Stimulated activated CD8-positive, alpha-beta memory T cell treated with anti-CD3 and anti-CD28 coated beads, Interleukin-15, amount 100 ng/mL, for 1 hour (primary cell): Measurements from ENCODE around the gene ADARB2.
A peak's percentile ranks its signal among the peaks of the same experiment; 100 is the strongest.
"Not testable (repeated sequence)": the region's sequence is repeated elsewhere in the genome, so short reads cannot be mapped to it uniquely, and the experiment has no call there.

Experiments used
- DNase-seq: peaks from one replicate; pipeline ENCODE4 v3.0.0-alpha.2; 2020; ENCODE audit warnings: low read depth

ADARB2 gene

DNA sequence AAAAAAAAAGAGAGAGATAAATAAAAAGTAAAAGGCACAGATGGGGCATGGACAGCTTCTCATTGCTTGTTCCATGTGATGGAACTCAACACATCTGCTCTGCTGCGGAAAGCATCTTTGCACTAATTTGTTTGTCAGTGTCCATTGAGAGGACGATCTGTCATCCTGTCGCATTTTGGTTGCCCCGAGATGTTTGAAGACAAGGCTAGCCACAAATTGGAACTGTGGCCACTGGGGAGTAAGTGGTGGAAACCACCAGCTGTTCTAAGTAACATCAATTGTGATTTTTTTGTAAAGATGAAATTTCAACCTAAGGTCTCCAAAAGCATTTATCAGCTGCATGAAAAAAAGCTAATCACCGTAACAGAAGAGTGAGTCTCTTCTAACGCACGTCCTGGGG, 312.7 kb downstream of the ADARB2 start:
- no peak for DNase-seq

DNA sequence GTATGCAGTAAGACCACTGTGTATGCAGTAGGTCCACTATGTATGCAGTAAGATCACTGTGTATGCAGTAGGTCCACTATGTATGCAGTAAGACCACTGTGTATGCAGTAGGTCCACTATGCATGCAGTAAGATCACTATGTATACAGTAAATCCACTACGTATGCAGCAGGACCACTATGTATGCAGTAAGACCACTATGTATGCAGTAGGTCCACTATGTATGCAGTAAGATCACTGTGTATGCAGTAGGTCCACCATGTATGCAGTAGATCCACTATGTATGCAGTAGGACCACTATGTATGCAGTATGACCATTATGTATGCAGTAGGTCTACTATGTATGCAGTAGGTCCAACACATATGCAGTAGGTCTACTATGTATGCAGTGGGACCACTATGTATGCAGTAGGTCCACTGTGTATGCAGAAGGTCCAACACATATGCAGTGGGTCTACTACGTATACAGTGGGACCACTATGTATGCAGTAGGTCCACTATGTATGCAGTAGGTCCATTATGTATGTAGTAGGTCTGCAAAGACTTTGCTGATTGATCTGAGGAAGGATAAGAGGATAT, 313.6 kb downstream of the ADARB2 start:
- no peak for DNase-seq

DNA sequence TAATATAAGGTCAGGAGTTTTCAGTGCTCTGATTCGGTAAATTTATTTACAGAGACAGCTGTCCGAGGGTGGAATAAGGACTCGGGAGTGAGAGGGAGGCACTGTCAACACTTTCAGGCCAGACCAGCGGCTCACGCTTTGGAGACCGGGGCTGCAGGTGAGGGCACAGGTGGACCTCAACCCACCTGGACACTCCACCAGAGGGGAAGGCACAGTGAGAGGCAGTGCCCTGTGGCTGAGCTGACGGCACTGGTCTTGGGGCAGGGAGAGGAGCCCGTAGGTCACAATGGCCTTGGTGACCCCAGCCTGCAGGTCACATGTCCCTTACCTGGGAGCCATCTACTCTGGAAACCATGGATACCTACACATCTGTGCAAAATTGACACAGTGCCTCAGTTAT, 315.1 kb downstream of the ADARB2 start:
- no peak for DNase-seq

DNA sequence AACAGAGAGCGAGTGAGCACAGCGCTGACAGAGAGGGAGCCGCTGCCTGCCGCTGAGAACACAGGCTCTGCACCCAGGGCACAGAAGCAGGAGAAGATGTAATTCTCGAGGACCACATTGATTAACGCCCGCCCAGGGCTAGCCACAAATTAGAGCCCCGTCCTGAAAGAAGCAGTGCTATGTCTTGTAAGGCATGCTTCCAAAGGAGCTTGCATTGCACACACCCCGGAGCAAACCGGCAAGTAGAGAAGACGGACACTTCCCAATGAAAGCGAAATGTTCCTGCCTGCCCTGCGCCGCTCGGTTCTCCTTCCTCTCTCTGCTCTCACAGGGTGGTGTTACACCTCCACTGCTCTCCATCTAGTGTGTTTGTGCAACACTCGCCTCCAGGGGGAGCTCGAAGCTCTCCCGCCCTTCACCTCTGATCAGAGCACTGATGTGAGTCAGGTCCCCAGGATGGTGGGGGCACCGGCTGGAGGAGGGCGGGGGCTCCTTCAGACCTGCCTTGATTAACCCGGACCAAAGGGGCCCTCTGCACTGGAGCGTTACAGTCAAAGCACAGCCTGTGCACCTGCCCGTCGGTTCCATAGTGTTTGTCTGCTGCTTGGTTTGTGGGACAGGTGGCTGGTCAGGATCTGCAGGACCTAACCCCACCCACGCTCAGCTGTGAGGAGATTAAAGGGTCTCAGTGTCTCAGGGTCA, 316.5 kb downstream of the ADARB2 start:
- DNase-seq: peak; percentile 4

DNA sequence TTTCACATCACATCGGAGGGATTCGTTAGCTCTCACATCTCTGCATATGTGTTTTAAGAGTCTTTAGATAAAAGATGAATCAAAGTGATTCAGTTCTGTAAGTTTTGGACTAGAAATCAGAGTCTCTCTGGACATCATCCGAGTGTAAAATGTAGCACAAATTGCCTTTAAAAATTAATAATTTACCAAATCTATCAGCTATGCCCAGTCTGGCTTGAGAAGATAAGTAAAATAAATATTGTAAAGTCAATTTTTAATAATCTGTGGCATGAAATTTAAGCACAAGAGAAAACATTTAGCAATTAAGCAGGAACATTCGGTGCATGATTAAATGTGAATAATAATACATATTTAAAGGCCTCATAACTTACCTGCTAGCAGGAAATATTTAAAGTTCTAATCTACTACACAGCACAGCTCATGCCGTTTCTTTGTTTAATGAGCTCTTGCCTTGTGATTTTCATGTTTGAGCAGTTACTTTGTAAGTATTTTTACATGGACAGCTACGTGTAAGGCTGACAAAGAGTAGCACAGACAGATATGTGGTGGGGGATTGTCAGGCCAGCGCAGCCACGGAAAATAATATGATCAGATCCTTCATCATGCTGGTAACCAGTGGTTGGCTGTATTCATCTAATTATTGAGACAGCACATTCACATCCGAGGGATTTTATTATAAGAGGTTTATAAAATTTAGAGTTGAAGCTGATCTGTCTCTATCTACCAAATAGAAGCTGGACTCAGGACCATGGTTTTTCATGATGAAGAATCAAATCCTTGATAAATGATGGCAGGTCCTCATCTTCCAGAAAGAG, 317.3 kb downstream of the ADARB2 start:
- no peak for DNase-seq

DNA sequence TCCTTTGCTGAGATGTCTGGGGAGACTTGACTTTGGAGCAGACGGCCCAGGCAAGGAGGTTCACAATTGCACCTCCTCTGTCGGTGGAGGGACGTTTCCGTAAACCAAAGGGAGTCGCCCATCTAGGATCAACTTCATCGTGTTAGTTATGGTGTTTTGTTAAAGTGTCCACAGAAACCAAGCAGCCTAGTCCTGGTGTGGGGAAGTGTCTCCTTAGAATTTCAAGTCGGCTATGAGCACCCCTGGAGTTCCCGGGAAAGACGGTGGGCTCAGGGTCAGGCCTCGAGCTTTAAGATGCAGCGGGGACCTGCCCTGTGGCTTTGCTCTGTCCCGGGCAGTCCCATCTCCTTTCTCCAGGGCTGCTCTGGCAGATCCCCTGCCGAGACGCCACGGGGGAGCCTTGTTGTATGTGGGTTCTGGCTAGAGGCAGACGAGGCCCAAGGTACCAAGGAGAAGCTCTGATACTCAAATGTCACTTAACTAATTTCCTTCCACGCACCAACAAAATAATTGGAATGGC, 319.2 kb downstream of the ADARB2 start:
- DNase-seq: no peak

DNA sequence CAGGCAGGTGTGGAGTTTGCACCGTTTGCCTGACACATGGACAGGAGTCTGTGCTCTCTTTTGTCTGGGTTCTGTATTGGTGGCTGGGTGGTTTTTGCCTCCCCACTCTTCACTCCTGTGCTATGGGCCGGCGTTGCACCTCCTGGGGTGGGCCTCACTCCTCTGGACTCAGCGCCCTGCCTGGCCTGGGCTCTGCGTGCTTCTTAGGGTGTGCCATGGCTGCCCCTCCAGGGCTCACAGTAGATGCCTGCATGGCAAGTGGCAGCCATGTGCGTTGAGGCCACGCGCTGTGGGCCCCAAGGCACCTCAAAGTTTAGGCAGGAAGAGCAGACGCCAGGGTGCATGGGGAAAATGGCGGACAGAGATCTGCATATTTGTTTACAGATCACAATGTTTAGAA, 319.8 kb downstream of the ADARB2 start:
- DNase-seq: no peak

DNA sequence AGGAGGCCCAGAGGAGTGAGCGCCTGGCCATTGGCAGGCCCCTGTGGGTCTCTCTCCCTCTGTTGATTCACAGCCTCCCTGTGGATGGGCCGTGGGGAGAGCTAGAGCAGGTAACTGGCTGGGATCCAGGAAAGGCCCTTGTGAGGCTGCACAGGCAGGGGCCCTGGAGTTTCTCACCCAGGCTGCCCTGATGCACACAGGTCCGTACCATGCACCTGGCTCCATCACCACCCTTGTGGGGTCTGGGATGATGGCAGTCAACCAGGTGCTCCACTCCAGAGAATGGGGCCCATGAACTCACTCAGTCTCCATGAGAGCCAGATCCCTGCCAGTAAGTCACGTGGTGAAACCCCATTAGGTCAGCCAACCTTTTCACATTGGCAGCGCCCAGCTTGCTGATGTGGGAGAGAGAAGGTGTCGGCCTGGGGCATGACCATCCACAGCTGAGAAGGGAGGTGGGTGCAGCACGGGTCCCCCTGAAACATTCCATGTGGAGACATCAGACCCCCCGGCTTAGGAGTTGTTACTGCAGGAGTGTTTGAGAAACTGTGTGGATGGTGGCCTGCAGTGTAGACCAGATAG, 320.8 kb downstream of the ADARB2 start:
- DNase-seq: no peak

DNA sequence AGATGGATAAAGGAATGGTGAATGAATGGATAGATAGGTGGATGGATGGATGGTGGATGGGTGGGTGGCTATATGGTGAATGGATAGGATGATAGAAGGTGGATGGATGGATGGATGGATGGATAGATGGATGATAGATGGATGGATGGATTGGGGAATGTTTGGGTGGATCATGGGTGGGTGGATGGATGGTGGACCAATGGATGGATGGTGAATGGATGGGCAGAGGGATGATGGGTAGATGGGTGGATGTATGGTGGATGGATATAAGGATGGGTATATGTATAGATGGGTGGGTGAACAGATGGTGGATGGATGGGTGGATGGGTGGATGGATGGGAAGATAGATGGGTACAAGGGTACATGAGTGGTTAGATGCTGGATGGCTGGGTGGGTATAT, 322.4 kb downstream of the ADARB2 start:
- no peak for DNase-seq

DNA sequence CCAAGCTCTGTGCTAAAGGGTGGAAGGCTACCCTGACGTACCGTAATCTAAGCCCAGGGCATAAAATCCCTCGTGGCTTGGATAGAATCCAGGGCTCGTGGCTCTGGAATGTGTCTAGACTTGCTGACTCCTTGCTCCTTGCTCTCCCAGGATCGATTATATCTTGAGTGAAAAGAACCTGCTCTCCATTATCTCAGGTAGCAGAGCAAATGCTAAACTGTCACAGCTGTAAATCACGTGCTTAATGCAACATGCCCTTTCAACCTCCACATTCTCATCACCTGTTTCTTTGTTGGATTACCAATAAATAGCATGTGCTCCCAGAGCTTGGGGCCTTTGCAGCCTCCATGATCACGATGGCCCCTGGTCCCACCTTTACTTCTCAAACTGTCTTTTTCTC, 323.0 kb downstream of the ADARB2 start:
- not testable (repeated sequence) for DNase-seq

DNA sequence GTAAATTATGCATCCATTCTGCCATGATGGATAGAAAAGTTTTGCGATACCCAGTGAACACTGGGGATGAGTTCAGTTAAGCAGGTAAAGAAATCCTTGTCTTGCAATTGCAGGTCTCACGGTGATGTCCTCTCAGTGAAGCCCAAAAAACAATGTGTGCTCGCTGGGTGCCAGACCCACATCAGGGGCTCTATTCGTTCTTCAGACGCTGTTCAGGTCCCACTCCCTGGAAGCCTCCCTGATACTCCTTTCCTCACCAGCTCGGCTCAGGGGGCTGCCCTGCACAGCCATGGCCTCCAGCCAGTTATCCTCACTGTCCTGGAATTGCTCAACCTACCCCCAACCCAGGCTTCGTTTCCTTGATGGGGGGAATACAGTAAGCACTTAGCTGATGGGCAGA, 323.5 kb downstream of the ADARB2 start:
- DNase-seq: no peak

DNA sequence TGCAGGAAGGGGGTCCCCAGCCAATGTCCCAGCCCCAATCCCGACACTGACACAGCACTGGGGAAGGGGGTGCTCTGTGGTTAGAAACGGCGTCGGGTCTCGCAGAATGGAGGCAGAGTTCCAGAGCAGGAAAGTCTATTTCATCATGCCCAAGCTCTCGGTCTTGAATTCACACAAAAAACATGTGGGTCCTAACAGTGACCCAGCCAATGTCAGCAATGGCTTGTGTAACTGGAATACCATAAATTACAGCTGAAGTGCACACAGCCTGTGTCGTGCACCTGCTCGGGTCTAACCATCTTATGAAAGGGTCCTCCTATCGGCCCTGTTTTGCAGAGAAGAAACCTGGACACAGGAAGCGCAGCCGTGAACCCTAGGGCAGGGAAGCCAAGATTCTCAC, 324.1 kb downstream of the ADARB2 start:
- DNase-seq: no peak

DNA sequence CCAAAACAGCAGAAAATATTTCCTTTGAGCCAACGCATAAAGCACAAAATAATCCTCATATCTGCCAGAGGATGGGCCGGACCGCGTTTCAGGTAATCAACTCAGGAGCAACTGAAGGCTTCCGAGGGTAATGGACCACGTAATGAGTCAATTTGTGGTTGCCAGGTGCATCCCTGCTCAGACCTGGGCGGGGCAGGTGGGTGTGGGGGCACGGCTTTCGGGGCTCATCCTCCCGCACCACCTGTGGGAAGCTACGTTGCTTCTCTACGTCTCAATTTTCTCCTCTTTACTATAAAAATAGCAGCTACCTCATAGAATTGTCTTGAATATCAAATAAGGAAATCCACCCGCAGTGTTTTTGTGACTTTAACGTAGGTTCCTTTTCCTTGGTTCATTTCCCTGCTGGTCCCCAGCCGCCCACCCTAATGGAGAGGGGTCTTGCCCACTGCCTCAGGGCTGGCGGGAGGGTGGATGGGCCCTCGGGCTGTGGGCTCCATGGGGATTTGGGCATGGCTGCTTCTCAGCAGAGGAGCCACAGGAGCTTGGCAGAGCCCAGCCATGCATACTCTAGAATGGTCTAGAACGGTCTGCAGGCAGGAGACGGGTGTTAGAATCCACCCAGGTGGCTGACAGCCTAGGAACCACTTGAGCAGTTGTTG, 324.7 kb downstream of the ADARB2 start:
- no peak for DNase-seq

DNA sequence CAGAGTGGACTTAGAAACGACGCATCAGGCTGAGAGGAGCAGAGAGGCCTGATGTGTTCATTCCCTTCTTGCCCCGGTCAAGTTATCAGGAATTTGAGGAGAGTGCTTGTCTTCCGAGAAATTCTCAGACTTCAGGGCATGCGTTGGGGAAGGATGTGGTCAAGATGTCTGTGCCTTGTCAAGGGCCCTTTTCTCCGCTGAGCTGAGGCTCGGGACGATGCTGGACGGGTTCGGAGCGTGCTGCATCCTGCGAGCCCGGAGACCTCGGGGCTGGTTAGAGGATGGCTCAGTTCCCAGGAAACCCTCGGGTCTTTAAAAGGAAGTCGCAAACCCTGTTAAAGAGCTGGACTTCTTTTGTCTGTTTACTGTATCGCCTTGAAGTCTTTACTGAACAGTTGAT, 325.4 kb downstream of the ADARB2 start:
- no peak for DNase-seq

DNA sequence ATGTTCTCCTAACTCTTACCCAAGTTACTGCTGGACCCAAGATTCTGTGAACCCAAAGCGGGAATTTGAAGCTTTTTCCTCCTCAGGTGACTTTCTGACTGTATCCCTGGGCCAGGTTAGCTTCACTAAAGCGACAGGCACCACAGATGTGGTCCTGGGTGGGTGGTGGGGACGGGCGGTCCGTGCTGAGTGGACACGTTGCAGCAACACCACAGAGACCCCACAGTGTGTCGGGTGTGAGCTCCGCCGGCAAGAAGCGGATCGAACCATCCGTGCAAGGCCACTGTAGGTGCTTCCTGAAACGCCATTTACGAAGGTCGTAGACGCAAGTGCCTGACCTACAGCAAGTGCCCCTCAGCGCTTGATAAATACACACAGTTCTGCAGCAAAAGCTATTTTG, 325.9 kb downstream of the ADARB2 start:
- no peak for DNase-seq

DNA sequence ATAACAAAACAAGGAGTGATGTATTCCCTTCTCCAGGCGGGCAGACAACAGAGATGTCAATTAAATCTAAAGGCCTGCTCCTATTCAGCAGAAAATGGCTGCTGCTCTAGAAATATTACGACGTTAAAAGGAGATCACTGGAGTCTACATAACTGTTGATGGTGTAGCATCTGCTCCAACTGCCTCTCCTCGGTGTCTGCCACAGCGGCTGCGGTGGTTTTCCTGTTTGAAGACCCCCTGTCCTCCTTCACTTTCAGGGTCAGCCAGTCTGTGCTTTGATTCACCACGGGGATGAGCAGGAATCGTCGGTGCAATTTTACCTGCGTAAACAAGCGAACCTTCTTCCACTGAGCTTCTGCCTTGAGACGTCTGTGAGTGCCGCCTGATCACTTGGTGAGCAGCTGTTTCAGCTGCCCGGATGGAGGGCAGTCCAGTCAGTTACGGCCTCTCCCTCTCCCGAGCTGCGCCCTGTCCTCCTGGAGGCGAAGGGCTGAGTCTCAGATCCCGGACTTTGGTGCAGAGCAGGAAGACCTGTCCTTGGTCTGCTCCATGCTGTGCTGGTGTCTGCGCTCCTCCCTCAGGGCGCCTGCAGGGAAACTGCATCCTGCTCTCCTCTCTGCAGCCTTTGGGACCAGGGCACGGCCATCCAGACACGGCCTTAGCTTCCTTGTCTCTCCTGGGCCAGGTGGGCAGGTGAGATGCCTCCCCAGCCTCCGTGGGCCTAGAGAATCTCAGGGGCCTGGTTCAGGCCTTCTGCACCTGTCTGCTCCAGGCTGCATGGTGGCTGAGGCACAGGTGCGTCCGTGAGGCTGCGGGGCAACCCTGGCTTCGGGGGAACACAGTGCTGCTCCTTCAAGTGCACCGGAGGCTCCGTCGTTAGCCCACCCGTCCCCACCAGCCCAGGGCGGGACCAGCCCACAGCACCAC, 326.6 kb downstream of the ADARB2 start:
- no peak for DNase-seq

DNA sequence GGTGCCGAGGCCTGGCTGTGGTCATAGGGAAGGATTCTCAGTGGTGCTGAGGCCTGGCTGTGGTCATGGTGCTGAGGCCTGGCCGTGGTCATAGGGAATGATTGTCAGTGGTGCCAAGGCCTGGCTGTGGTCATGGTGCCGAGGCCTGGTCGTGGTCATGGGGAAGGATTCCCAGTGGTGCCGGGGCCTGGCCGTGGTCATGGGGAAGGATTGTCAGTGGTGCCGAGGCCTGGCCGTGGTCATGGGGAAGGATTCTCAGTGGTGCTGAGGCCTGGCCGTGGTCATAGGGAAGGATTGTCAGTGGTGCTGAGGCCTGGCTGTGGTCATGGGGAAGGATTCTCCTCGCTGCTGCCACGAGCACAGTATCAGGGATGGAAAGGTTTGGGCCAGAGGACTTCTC, 327.3 kb downstream of the ADARB2 start:
- no peak for DNase-seq

DNA sequence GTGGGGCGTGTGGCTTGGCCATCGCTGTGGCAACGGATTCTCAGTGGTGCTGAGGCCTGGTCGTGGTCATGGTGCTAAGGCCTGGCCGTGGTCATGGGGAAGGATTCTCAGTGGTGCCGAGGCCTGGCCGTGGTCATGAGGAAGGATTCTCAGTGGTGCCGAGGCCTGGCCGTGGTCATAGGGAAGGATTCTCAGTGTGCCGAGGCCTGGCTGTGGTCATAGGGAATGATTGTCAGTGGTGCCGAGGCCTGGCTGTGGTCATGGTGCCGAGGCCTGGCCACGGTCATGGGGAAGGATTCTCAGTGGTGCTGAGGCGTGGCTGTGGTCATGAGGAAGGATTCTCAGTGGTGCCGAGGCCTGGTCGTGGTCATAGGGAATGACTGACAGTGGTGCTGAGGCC, 327.9 kb downstream of the ADARB2 start:
- no peak for DNase-seq

DNA sequence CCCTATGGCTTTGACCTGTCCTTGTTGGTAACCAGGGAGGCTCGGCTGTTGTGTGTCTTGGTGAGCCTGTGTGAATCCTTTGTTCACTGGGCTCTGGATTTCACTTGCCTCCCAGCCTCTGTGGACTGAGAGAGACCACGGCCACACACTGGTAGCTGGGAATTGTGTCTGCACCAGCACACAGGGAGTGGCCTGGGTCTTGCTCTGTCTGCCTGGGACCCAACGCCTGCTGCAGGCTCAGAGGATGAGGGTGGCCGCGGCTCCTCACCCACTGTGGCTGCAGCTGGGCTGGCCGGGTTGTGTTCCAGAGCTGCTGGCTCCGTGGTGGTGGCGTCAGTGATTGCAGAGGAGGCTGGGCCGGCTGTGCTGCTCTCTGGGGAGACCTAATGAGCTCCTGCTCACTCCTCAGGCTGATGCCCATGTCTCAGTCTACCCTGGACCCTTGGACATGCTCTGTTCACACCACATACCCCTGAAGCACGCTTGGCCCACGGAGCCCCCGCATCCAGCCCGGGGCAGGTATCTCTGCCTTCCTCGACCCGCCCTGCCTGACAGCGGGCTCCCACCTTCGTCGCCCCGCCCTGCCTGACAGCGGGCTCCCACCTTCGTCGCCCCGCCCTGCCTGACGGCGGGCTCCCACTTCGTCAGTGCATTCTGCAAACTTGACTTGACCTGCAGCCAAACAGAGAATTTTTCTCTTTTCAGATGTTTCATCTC, 328.5 kb downstream of the ADARB2 start:
- DNase-seq: no peak
